Thyroid gland (tissue), 4 donors: ENCODE results near the gene DHX58.

Experiments
- CTCF ChIP-seq, 6 experiments: fragments of 200-600 bp in 3 of 6; fragments of 450-650 bp in 3 of 6; sonication (generic) in 3 of 6; IDR thresholded peaks; one replicate each; pipeline ENCODE4 v1.5.1; 2016 to 2019; ENCODE audit warnings: antibody characterized with exemption in 6 of 6, mild to moderate bottlenecking in 2 of 6, inconsistent platforms in 1 of 6, moderate library complexity in 1 of 6
- POLR2A ChIP-seq, 2 donors: fragments of 450-650 bp; IDR thresholded peaks; one replicate each; pipeline ENCODE4 v1.6.1; 2017; ENCODE audit warnings: antibody characterized with exemption in 2 of 2, mild to moderate bottlenecking in 2 of 2, moderate library complexity in 1 of 2

GRCh38 chr17:42051645-42052044 is 60.9 kb downstream of the DHX58 start:
- no peak for TF ChIP-seq CTCF (IDR thresholded peaks at IDR 0.05)
- no peak for TF ChIP-seq POLR2A (IDR thresholded peaks at IDR 0.05)
